ENCODE results near the gene PET117.
"Not testable (repeated sequence)": the region's sequence is repeated elsewhere in the genome, so short reads cannot be mapped to it uniquely, and the experiment has no call there.

PET117 gene

DNA sequence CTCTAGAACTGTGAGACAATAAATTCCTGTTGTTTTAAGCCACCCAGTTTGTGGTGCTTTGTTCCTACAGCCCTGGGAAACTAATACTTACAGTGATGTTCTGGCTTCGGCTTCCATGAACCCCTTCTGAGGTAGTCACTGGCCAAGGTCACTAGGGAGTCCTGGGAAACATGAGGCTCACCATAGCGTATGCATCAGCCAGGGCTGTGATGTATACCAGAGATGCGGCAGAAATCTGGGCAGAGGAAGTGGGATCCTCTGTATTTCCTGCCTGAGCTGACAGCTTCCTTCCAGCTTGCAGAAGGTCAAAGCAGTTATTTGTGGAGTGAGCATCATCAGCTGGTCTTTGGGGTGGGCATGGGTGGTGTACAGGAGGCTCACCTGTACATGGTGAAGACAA, 27.9 kb downstream of the PET117 start:
- DNase-seq = no peak

DNA sequence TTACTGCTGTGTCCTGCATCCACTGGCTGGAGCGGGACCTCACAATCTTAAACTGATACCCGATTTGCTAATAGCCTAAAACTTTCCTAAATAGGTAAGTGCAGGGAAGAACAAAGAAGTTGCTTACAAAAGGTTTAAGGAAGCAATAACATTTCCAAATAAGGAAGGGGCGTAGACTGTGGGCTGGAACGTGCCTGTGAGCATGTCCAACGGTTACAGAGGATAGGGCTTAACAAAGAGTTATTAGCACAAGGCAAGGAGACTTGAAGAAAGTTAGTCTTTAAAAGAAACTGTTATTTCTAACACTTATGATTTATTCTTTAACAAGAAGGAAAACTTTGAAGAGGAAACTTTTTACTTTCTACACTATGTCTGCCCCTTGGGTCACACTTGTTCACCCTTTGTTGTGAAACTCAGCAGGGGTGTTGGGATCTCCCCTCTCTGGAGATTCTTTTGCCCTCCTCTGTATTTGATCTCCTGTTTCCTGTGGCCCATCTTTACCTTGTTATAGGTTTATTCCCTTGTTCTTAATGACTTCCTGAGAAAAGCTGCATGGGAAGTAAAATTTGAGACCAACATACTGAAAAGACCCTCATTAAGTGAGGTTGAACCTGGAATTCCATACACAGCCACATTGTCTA, 28.7 kb downstream of the PET117 start:
- no peak for DNase-seq

DNA sequence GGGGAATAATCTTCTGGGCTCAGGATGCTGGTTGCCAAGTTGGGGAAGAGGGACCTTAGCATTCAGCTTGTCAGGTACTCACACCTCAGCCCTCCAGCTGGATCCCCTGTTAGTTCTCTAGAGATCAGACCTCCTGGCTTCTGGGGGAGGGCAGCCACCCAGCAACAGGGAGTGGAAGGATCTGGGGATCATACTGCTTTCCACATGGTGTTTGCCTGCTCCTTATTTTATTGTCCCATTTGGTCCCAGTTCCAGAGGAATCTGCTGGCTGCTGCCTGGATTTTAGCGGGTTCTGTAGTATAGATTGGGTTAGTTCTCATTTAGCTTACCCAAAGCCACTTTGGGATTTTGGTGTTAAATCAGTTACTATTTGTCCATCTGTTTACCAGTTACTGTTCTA, 29.3 kb downstream of the PET117 start:
- DNase-seq = no peak

DNA sequence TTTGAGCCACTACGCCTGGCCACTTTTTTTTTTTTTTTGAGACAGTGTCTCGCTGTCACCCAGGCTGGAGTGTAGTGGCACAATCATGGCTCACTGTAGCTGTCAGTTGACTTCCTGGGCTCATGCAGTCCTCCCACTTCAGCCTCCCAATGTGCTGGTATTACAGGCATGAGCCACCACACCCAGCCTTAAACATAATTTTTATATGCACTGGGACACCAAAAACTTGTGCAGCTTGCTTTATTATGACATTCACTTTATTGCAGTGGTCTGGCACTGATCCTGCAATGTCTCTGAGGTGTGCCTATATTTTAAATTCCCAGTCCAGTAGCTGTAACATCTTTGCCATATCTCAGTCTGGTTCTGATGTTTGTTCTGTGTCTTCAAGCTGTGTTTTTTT, 34.7 kb downstream of the PET117 start:
- DNase-seq = no peak

DNA sequence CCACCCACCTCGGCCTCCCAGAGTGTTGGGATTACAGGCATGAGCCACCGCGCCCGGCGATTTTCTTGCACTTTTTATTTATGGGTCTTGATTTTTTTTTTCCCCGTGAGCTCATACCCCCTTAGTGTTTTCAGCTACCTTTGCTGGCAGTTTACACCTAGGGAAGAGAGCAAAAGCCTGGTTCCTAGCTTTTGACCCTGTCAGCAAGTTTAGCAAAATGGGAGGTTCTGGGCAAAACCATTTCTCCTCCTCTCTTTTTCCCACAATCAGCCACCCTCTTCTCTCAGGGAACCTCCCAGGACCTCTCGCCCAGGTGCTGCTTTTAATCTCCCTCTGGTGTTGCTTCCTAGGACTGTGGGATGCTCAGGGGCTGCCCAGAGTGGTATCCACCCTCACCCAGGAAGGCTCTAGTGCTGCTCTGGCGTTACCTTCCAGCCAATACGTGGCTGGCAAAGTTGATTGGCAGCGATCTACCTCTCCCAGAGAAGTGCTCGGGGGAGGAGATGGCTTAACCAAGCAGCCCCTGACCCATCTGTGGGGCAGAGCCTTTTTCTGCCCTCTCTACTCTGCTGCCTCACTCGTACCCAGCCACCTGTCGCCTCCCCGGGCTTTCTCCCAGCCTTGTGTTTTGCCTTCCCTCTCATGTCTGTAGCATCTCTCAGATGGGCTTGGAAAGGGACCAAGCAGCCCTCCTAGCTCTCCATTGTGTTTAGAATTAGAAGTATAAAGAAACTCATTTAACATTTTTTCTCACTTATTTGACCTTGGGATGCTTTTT, 37.4 kb downstream of the PET117 start:
- DNase-seq = no peak

DNA sequence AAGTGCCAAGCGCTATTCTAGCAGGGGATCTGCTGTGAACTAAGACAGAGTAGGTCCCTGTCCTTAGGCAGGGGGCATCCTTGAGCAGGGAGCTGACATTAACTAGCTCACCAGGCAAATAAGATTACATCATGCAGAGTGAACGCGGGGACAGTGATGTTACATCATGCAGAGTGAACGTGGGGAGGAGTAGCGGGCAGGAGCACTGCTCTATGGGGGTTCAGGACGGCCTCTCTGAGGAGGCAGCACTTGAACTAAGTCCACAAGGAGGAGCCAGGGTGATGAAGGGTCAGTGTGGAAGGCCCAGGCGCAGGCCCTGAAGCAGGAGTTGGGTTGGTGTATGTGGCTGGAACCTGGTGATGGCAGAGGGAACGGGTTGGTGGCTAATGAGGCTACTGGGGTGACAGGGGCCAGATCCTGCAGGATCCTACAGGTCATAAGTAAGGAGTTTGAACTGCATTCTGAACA, 38.7 kb downstream of the PET117 start:
- DNase-seq = peak; percentile 86

DNA sequence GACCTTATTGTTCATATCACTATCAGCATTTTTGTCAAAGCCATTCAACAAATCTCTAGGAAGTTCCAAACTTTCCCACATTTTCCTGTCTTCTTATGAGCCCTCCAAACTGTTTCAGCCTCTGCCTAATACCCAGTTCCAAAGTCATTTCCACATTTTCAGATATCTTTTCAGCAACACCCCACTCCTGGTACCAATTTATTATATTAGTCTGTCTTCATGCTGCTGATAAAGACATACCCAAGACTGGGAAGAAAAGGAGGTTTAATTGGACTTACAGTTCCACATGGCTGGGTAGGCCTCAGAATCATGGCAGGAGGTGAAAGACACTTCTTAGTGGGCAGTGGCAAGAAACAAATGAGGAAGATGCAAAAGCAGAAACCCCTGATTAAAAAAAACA, 42.7 kb downstream of the PET117 start:
- DNase-seq = not testable (repeated sequence)

DNA sequence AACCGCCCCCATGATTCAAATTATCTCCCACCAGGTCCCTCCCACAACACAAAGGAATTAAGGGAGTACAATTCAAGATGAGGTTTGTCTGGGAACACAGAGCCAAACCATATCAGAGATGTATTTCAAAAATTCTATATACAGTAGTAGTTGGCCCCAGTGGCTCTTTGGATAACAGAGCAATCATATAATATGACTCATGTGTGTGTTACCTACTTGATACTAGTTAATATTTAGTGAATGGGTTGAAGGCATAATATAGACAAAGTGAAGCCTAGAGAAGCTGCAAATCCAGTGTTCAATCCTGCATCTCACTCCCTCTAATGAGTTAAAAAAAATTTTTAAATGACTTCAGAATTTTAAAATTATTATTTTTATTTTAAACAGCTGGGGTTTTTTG, 43.2 kb downstream of the PET117 start:
- no peak for DNase-seq

DNA sequence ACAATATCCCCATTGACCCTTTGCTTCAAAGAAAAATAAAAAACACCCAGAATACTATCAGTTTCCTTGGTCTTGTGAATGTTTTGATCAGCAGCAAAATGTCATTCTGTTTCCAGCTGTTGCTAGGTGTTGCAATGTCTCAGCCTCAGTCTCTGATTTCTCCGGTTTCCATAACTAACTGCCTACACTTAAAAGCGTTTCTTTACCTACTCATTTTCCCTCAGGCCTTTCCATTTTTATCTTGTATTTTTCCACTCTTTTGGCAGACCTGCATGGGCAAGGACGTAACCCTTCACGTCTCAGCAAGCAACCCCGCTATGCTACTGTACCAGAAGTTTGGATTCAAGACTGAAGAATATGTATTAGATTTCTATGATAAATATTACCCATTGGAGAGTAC, 49.4 kb downstream of the PET117 start:
- no peak for DNase-seq

DNA sequence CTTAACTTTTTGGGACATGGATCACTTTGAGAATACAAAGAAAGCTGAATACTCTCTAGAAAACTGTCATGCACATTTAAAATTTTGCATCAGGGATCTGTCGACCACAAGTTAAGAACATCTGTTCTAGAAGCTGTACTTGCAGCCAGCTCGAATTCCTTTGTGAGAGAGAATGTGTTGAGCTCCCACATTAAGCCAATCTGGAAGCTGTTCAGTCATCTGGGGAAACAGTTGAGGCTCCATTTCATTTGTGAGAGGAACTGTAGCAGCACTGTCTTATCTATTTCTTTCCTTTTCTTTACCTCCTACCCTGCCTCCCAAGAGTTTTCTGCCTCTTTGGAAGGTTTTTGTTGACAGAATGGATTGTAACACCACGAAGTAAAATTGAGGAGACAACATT, 50.8 kb downstream of the PET117 start:
- no peak for DNase-seq

DNA sequence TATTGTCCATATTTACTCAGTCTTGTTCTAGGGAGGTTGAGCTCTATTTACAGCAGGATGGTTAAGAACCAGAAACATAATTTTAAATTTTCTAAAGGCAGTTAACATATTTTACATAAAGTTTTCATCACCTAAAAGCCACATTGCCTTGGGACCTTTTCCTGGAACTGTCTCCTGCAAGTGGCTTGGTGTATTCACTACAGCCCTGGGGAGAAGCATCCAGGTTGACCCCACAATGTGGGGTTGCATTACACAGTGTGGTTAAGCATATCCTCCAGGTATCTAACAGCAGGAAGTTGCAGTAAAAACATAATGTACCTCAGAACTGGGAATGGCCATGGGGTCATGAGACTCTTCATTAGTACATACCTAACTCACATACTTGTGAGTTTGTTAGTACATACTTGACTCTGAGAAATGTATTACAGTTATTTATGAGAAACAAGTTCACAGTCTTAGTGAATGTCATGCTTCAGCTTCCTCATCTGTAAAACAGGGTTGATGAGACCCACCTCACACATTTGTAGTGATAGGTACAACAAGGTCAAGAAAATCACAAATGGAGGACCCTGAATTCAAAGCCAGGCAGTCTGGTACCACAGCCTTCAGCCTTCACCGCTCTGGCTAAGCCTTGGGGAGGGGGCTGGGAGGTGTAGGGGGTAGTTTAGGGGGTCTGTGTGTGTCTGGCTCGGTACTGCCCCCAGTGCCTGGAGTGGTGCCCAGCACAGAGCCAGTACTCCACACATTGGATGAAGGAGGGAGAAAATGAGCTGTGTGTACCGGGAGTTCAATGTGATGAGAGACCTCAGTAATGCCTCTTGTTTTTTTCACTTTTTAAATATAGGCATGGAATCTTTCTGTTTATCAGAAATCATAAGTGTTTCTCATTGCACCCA, 52.9 kb downstream of the PET117 start:
- DNase-seq = no peak

DNA sequence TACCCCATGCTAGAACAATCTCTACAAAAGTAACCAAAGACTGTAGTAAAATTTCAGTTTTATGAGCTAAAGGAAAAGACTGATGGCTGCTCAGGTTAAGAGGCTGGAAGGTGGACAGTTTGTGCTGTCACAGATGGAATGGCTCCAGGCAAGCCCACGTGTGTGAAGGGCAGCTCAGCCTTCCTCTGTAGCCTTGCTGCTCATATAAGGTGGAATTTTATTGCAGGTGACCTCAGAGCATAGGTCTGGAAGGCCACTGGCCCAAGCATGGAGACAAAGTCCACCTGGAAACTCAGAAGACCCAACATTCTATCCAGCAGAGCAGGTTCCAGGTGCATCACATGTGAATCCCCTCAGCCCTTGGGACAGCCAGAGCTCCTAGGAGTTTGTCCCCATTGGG, 53.6 kb downstream of the PET117 start:
- DNase-seq = no peak

Measured in islet precursor cell (in vitro differentiated cells).